Measurements from ENCODE around the gene FRMD1.

- no peak for TF ChIP-seq CTCF (IDR thresholded peaks at IDR 0.05)
- no peak for TF ChIP-seq POLR2A (IDR thresholded peaks at IDR 0.05)
- TF ChIP-seq POLR2AphosphoS5 (IDR thresholded peaks at IDR 0.05) = no peak
- TF ChIP-seq EP300 (IDR thresholded peaks at IDR 0.05; ENCODE audit: low read depth) = no peak
These were observed 1.5 kb upstream of the FRMD1 start for GRCh38 chr6:168080393-168081077.

Measured in transverse colon (tissue), 4 donors.